ENCODE results near the gene UTP25.

- TF ChIP-seq EZH2 (IDR thresholded peaks at IDR 0.05) (no peak), POLR2AphosphoS5 (IDR thresholded peaks at IDR 0.05; ENCODE audit: low read depth, low read length) (no peak), EGR1 (IDR thresholded peaks at IDR 0.05; ENCODE audit: low read depth) (no peak), SP1 (IDR thresholded peaks at IDR 0.05; ENCODE audit: low read depth) (no peak), YY1 (IDR thresholded peaks at IDR 0.05; ENCODE audit: extremely low read depth, insufficient replicate concordance, low read depth, low read length) (no peak), EZH2phosphoT487 (IDR thresholded peaks at IDR 0.05; ENCODE audit: borderline replicate concordance) (no peak), POLR2A (IDR thresholded peaks at IDR 0.05; ENCODE audit: borderline replicate concordance, extremely low read depth, insufficient read depth, insufficient read length) (no peak), CTCF (IDR thresholded peaks at IDR 0.05 in 2 of 3, conservative IDR thresholded peaks at IDR 0.05 in 1 of 3; ENCODE audit: borderline replicate concordance in 1 of 3, insufficient read depth in 1 of 3, low read depth in 2 of 3, low read length in 2 of 3) (no peak), REST (IDR thresholded peaks at IDR 0.05; ENCODE audit: low read depth) (no peak), CEBPB (IDR thresholded peaks at IDR 0.05; ENCODE audit: low read depth) (no peak), ATF3 (IDR thresholded peaks at IDR 0.05) (no peak)
Observed at GRCh38 chr1:209791920-209792319, 35.9 kb upstream of the UTP25 start.
